Measurements from ENCODE around the gene BTG2. TPM values are rescaled to one million over a fixed set of nuclear protein-coding genes. Genes with fewer than 3 reads are reported as not detected.

Gene BTG2
- total RNA-seq, 1 experiment from 2014 or later = 2.9 TPM

GRCh38 chr1:203289281-203289981 lies 15.9 kb upstream of the BTG2 start:
- peaks cover 44 to 57% of the 10 kb centered on the region in 2 experiments for H3K4me1 Mint-ChIP-seq
- Histone ChIP-seq H2BK15ac (ENCODE audit: low read depth, low read length) (no peak overlapping the region), H2BK20ac (ENCODE audit: low read depth, low read length, poor library complexity, severe bottlenecking) (peak overlapping the region; percentile 97), H4K8ac (replicated peaks; ENCODE audit: insufficient read length, low read depth, low read length) (no peak overlapping the region), H2BK120ac (ENCODE audit: low read depth, low read length, poor library complexity, severe bottlenecking) (no peak overlapping the region), H4K20me1 (ENCODE audit: control insufficient read depth, insufficient read depth, insufficient read length) (no peaks in the 10 kb centered on the region), H2AFZ (ENCODE audit: low read length) (no peak overlapping the region), H3K9me3 (ENCODE audit: control insufficient read depth, low read depth, low read length) (no peaks in the 10 kb centered on the region), H4K5ac (ENCODE audit: insufficient read length, low read depth, low read length) (no peak overlapping the region), H3K9ac (ENCODE audit: extremely low read depth, insufficient read length, low read length) (no peak overlapping the region), H2BK12ac (ENCODE audit: insufficient read length, low read depth, low read length) (peak overlapping the region; percentile 92), H2BK5ac (ENCODE audit: insufficient read length, low read length) (no peak overlapping the region), H3K27me3 (ENCODE audit: insufficient read depth, low read length) (peaks cover 7% of the 10 kb centered on the region; the same call in 1 of the 2 replicates), H4K91ac (ENCODE audit: insufficient read length, low read depth, low read length) (peak overlapping the region; percentile 49), H3K14ac (ENCODE audit: insufficient read depth, low read length) (peak overlapping the region; percentile 87; the same call in 1 of the 2 replicates), H3K18ac (ENCODE audit: insufficient read length, low read depth, low read length) (peak overlapping the region; percentile 80), H3K79me2 (ENCODE audit: insufficient read depth, low read length) (no peaks in the 10 kb centered on the region), H3K4me1 (ENCODE audit: insufficient read depth, low read length) (peaks cover 10% of the 10 kb centered on the region; the same call in 1 of the 2 replicates), H3K23me2 (ENCODE audit: insufficient read length, low read depth, low read length, poor library complexity, severe bottlenecking) (peaks cover 2% of the 10 kb centered on the region), H3K27ac (ENCODE audit: insufficient read length, low read depth, low read length) (no peak overlapping the region), H3K56ac (ENCODE audit: insufficient read length, low read depth, low read length) (no peak overlapping the region), H3T11ph (ENCODE audit: low read length) (no peak overlapping the region), H2AK5ac (ENCODE audit: insufficient read length, low read length) (peak overlapping the region; percentile 25), H3K4me2 (ENCODE audit: insufficient read depth, insufficient read length, low read length) (no peak overlapping the region), H3K4ac (ENCODE audit: low read depth, low read length) (peak overlapping the region; percentile 94), H3K23ac (ENCODE audit: insufficient read length, low read depth, low read length) (no peak overlapping the region), H3K79me1 (ENCODE audit: insufficient read depth, low read depth, low read length, poor library complexity, severe bottlenecking) (no peaks in the 10 kb centered on the region)
- H3K27ac Mint-ChIP-seq = peak overlapping the region; percentile 76 to 89 (median 78); a peak in 5 of 7 replicates
- no peaks in the 10 kb centered on the region for H3K36me3 Mint-ChIP-seq (ENCODE audit: insufficient read depth in 1 of 3, low read depth in 3 of 3)
- DNase-seq = no peak
- peaks cover 88% of the 10 kb centered on the region for H3K27me3 Mint-ChIP-seq (ENCODE audit: low read depth)
- peak overlapping the region in 1 of 2 experiments; percentile 70; a peak in 1 of 5 replicates for H3K4me3 Mint-ChIP-seq
- no CpG with 5 or more reads among the region's 12 CpGs for WGBS (ENCODE audit: extremely low coverage, insufficient read length, low lambda C conversion rate)
- no peaks in the 10 kb centered on the region; a peak in 1 of 5 replicates for H3K9me3 Mint-ChIP-seq
- no peak for TF ChIP-seq CTCF (conservative IDR thresholded peaks at IDR 0.05)
